NK-92 treated with Interleukin-12 subunit alpha and Interleukin-12 subunit beta, amount 100 ng/mL, for 24 hours (cell line): ENCODE measurements around the gene PPWD1.
"Not testable (repeated sequence)": the region's sequence is repeated elsewhere in the genome, so short reads cannot be mapped to it uniquely, and the experiment has no call there.

Experiments
- DNase-seq: peaks from one replicate; lab custom pipeline; 2025; lab: John Stamatoyannopoulos, UW

Gene PPWD1

DNA sequence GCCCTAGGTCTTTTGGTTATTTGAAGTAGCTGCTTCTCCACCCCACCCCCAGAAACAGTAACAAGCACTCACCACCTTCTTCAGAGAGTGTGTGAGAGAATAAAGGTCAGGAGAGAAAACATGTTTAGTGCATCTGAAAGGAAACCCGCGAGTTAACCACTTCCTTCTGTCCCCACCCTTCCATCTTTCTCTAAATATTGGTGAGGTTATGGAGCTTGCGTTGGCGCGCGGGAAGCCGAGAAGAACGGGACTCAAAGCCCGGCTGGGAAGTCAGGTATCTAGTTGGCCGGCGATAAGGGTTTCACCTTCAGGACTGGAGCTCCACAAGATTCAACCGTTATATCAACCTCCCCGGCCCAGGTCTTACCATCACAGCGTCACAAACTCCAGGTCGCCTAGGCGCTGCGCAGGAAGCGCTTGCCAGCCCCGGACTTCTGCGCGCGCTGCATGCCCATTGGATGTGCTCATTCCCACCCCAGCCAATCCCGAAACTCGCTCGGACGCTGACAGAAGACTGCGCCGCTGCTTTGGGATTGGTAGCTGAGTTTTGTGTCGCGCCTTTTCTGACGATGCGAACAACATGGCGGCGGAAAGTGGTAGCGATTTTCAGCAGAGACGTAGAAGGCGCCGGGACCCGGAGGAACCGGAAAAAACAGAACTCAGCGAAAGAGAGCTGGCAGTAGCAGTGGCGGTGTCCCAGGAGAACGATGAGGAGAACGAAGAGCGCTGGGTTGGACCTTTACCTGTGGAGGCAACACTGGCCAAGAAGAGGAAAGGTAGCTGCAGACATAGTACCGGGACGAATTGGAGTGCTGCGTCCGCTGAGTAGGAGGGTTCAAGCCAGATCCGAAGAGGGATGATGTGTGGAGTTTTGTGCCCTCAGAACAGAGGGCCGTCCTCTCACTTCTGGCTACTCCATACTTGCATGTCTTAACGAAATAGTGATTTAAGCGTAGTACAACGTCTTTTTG lies at the start of gene PPWD1, which contains the start of gene CENPK:
Gene PPWD1, plus strand, starts transcription at position 566 of the 971 bp plus-strand sequence. Its CDS starts 15 bp downstream, at position 581.
Gene CENPK, minus strand, starts transcription at position 438 of the 971 bp plus-strand sequence. CDS start 8,261 bp downstream, outside the sequence.
- peak; percentile 94 for DNase-seq

DNA sequence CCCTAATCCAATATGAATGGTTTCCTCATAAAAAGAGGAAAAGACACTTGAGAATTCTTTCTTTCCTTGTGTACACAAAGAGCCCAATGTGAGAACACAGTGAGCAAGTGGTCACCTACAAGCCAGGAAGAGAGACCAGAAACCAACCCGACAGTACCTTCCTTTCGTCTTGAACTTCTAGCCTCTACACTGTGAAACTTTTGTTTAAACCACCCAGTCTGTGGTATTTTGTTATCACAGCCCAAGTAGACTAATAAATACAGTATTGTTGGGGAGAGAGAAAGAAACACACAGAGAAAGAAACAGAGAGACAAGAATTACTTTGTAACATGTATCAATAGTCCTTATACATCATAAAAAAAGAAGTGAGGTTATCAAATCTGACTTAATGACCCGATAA lies 37.4 kb upstream of the PPWD1 start:
- no peak for DNase-seq

DNA sequence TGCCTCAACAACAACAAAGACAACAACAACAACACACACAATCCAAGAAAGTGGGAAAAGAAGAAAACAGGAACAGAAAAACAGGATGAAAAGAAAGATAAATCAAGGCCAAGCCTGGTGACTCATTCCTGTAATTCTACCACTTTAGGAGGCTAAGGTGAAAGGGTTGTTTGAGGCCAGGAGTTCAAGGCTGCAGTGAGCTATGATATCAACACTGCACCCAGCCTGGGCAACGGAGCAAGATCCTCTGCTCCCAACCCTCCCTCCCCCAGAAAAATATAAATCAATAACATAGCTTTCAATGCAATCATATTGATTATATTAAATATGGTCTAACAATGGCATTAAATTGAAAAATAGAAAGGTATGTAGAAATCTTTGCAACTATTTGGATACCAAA lies 32.2 kb upstream of the PPWD1 start:
- no peak for DNase-seq

DNA sequence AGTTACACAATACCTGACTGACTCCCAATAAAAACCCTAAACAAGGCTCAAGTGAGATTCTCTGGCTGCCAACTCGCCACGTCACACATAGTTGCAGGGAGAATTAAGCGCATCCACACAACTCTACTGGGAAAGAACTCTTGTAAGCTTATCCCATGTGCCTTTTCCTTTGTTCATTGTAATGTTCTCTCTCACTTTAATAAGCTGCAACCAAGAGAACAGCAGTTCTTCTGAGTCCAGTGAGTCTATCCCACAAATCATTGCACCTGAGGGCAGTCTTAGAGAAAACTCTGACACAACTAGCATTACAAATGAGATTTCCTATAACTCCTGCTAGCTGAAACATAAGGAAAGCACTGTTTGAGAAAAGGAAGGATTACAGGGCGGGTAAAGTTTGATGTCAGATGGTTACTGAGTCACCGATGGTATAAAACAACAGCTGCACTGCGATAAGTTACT lies 27.5 kb upstream of the PPWD1 start:
- DNase-seq = no peak

DNA sequence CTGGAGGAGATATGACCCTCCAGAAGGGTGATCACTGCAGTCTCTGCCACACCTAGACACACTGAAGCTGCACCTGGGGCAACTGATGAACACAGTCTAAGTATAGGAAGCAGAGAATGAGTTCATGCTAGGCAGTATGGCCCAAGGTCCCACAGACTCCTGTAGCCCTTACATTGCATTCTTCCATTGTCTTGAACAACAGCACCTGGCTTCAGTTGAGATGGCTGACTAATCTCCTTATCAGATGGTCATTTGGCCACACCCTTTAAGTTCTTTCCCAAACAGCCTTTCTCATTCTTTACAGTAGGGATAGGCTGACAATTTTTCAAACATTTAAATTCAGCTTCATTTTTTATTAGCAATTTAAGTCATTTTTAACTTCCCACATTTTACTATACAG lies 23.3 kb upstream of the PPWD1 start:
- DNase-seq = no peak

DNA sequence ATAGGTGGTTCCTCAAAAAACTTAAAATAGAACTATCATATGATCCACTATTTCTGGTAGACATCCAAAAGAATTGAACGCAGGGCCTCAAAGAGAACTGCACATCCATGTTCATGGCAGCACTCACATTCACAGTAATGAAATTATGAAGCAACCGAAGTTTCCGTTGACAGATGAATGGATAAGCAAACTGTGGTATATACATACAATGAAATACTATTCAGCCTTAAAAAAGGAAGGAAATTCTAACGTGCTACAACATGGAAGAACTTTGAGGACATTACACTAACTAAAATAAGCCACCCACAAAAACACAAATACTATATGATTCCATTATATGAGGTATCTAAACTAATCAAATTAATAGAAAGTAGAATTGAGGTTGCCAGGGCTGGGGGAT lies 18.6 kb upstream of the PPWD1 start:
- DNase-seq = no peak

DNA sequence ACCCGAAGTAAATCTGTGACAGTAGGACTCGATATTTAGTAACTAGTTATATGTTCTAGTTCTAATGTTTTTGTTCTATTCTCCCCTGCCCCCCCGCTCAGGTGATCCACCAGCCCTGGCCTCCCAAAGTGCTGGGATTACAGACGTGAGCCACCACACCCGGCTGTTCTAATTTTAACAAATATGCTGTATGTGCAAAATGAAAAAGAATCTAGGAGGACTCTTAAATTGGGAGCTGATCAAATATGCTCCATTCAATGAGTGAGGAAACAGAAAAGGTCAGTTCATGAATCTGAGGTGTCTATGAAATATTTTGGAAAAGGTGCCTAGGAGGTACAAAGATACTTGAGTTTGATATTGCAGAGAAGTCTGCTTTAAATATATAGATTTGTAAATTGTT lies 17.0 kb upstream of the PPWD1 start:
- DNase-seq = no peak

DNA sequence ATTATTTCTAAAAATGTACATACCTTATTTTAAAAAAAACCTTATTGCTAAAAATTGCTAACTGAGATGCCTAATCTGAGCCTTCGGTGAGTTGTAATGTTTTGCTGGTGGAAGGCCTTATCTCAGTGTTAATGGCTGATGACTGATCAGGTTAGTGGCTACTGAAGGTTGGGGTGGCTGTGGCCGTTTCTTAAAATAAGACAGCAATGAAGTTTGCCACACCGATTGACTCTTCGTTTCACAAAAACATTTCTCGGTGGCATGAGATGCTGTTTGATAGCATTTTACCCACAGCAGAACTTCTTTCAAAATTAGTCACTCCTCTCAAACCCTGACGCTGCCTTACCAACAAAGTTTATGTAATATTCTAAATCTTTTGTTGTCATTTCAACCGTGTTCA lies 14.8 kb upstream of the PPWD1 start:
- no peak for DNase-seq

DNA sequence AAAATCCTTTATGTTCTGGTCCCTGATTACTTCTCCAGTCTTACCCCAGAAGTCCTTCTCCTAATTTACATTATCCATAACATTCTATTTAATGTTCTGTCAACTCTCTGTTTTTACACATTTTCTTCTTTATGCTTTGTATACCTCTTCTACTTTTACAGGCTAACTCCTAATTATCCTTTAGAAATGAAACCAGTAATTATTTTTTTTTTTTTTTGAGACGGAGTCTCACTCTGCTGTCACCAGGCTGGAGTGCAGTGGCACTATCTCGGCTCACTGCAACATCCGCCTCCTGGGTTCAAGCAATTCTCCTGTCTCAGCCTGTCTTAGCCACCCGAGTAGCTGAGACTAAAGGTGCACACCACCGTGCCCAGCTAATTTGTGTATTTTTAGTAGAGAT lies 9.2 kb upstream of the PPWD1 start:
- no peak for DNase-seq

DNA sequence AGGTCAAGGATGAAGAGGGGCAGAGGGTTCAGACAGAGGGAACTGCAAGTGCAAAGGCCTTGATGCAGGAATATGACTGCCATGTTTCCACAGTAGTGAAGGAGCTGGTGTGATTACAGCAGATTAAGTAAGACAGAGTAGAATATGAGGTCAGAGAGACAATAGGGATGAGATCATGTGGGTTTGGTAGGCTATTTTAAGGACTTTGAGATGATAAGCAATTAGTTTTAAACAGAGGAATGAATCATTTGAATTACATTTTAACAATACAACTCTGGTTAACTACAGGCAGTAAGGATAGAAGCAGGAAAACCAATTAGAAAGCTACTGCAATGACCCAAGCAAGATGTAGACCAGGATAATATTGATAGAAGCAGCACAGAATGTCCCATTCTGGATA lies 7.8 kb upstream of the PPWD1 start:
- DNase-seq = no peak

DNA sequence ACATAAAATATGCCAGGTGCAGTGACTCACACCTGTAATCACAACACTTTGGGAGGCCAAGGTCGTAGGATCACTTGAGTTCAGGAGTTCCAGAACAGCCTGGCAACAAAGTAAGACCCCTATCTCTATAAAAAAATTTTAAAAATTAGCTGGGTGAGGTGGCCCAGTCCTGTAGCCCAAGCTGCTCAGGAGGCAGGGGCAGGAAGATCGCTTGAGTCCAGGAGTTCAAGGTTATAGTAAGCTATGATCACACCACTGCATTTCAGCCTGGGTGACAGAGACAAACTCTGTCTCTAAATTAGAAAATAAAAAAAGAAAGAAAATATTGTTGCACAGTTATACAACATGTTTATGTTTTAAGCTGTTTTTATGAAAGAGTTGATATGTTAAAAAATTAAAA lies 6.9 kb upstream of the PPWD1 start:
- no peak for DNase-seq

DNA sequence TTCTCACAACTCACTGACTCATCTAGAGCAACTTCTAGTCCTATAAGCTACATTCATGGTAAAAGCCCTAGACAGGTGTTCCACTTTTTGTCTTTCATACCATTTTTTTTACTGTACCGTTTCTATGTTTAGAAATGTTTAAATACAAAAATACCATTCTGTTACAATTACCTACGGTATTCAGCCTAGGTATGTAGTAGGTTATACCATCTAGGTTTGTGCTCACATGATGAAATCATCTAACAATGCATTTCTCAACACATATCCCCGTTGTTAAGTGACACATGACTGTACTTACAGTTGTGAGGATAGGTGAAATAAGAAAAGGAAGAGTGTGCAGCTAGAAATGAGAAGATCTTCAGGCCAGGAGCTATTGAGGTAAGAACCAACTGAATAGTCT lies 6.4 kb upstream of the PPWD1 start:
- DNase-seq = no peak

DNA sequence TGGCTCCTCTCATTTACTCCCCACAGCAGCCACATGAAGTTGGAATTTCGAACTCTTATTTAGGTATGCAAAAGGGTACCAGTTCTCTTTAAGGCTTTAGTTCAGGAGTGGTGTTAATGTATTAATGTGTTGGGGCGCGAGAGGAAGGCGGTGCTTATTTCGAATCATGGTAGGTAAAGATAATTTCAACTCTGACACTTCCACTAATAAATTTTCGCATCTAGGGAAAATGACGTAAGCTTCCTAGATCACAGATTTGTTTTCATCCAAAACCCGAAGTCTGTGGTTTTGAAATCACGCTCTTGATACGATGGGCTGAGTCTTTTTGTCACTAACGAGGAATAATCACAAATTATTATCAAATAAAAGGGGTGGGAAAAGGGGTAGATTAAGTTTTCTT lies 681 bp downstream of the PPWD1 start:
- no peak for DNase-seq

DNA sequence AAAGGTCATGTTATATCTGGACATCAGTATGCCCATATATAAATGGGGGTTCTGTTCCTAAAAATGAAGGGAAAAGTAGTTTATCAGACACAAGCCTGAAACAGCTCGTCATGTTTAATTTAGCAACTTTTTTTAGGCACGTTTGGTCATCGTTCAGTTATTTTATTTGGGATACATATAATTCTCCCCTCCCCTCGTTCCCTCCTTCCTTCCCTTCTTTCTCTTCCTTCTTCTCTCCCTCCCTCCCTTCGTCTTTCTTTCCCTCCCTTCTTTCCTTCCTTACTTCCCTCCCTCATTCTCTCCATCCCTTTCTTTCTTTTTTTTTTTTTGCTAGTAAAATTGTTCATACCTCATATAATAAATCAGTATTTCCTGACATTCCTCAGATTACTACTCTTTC lies 3.4 kb downstream of the PPWD1 start:
- no peak for DNase-seq

DNA sequence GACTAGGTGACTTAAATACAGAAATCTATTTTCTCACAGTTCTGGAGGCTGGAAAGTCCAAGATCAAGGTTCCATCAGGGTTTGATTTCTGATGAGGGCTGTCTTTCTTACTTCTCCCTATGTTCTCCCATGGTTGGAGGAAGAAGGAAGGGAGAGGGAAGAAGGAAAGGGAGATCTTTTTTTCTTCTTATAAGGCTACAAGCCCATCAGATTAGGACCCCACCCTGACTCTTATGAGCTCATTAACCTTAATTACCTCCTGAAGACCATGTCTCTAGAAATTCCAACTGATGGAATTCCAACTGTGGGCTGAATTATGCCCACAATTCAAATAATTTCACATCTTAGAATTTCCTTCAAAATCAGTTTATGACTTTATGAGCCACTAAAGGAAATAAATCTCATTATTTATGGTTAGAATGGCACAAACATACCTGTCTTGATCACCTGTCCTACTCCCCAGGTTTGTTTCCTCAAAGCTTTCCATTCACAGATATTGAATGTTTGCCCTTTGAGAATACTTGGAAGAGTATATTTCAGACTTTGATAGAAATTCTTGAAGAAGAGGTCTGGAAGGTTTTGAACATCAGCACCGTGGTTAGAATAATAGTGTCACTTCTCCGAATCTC lies 7.6 kb downstream of the PPWD1 start:
- no peak for DNase-seq

DNA sequence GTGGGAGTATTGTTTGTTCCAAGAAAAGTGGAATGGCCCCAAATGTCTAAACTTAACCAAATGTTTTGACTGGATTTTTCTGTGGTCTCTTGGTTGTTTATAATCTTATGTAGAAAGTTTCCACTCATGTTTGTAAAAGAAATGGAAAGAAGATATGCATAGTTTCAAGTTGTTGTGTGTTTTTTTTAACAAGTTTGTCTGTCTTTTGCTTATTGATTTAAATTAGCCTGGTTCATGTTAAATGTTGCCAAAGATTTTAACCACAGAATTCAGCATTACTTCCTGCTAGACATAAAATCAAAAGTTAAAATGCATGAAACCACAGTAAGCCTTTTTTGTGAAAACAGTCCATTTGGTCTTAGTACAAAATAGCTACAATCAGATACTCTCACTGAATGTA lies 14.0 kb downstream of the PPWD1 start:
- no peak for DNase-seq

DNA sequence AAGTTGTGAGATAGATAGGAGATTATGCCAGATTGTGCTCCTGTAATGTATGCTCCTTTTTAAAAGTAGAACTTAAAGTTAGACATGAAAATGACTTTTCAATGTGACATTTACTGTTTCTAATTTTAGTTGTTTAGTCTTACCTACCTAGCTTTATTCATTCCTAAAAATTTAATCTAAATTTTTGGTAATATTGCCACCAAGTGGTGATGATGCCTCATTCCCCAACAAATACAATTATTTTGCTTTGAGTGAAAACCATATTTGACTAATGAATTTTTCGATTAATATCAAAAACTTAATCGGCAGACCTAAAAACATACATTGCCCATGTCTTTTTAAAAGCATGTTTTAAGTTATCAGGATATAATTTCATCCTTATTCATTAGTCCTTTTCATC lies 25.6 kb downstream of the PPWD1 start:
- DNase-seq = no peak

DNA sequence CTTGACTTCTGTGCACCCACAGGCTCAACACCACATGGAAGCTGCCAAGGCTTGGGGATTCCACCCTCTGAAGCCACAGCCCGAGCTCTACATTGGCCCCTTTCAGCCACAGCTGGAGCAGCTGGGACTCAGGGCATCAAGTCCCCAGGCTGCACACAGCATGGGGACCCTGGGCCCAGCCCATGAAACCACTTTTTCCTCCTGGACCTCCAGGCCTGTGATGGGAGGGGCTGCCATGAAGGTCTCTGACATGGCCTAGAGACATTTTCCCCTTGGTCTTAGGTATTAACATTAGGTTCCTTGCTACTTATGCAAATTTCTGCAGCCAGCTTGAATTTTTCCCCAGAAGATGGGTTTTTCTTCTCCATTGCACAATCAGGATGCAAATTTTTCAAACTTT lies 38.7 kb downstream of the PPWD1 start:
- not testable (repeated sequence) for DNase-seq

DNA sequence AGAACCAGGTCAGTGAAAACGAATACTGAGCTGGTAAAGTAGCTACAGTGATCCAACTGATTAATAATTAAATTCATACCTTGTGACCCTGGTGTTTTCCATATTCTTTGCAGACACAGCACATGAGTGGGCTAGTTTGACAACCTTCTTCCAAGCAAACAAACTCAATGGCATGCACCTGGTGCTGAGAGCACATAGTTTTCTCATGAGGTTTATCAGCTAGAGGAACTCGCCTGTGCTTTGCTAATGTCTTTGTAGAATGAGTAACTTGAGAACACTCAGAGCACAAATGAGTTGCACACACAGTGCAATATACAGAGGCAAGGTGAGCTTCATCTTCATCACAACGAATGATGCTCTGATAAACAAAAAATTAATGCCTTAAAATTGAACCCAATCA lies 48.4 kb downstream of the PPWD1 start:
- DNase-seq = no peak

DNA sequence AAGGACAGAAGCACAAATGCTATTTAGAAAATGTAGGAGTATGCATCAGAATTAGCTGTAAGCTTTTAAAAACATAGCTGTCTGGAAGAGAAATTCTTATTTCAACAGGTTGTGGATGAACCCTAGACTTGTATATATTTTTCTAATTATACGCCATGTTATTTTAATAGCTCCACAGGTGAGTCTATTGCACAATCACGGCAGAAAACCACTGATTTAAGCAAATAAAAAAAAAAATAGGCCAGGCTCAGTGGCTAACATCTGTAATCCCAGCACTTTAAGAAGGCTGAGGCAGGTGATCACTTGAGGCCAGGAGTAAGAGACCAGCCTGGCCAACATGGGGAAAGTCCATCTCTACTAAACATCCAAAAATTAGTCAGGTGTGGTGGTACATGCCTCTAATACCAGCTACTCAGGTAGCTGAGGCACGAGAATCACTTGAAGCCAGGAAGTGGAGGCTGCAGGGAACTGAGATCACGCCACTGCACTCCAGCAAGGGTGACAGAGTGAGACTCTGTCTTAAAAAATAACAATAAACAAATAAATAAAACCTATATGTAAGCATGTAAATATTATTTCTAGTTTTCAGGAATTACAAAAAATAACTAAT lies 49.3 kb downstream of the PPWD1 start:
- no peak for DNase-seq

DNA sequence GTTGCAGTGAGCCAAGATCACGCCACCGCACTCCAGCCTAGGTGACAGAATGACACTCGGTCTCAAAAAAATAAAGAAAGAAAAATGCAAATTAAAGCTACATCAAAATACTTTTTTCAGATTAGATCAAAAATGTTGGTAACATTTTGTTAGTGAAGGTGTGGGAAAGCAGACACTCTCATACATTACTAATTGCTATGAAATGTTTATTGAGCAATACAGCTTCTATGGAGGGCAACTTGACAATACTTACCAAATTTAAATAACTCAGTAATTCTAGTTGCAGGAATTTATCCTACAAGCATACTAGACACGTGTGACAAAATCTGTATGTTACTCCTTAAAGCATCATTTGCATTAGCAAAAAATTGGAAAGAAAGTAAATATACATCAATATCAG lies 56.9 kb downstream of the PPWD1 start:
- DNase-seq = no peak

DNA sequence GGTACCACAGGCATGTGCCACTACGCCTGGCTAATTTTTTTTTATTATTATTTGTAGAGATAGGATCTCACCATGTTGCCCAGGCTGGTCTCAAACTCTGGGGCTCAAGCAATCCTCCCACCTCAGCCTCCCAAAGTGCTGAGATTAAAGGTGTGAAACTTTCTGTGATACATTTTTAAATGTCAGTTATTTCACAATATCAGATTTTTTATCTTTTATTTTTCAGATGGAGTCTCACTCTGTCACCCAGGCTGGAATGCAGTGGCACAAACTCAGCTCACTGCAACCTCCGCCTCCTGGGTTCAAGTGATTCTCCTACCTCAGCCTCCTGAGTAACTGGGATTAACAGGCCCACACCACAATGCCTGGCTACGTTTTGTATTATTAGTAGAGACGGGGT lies 58.9 kb downstream of the PPWD1 start:
- not testable (repeated sequence) for DNase-seq

DNA sequence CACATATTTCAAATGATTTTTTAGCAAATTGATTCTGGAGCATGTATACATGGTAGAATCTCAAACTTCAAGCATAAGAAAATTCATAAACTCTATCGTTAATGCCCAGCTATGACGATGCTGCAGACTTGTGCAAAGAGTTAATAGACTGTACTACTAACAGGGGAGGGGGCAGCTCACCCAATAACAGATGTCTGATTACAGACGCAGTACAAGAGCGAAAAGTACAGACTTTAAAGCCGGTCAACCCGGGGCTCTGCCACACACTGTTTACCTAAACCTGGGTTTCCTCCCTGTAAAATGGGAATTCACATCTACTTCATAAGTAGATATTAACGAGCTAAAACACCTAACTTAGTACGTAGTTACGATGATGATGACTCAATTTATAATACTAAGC lies 60.4 kb downstream of the PPWD1 start:
- DNase-seq = no peak
